K562 (cell line): ENCODE measurements around the gene ASB6. TPM values are rescaled to one million over a fixed set of nuclear protein-coding genes. Genes with fewer than 3 reads are reported as not detected.

Experiments used
- BCL6 ChIP-seq: fragments of 250-450 bp; sonication (Bioruptor Pico); IDR thresholded peaks from 2 replicates; pipeline ENCODE4 v1.4.0; 2020
- BRF1 ChIP-seq: IDR thresholded peaks from 3 replicates; pipeline ENCODE4 v1.6.1; 2011; ENCODE audit warnings: borderline replicate concordance, mild to moderate bottlenecking; ENCODE audit not compliant: insufficient read length; ENCODE audit errors: extremely low read depth
- CTCFL ChIP-seq: IDR thresholded peaks from 2 replicates; pipeline ENCODE4 v1.6.1; 2011; ENCODE audit warnings: borderline replicate concordance, low read depth, mild to moderate bottlenecking, moderate library complexity, low read length; ENCODE audit not compliant: insufficient read depth, poor library complexity, severe bottlenecking
- JUND ChIP-seq, 2 experiments: IDR thresholded peaks; 2 replicates in 1 of 2; 3 replicates in 1 of 2; pipeline ENCODE4 v1.6.1; 2011; ENCODE audit warnings: borderline replicate concordance in 2 of 2, low read depth in 2 of 2, low read length in 2 of 2, improper control_type of control experiment in 1 of 2, missing biosample characterization in 1 of 2, missing genetic modification characterization in 1 of 2, missing genetic modification reagents in 1 of 2
- MAX ChIP-seq: sonication (generic); formaldehyde crosslinking; IDR thresholded peaks from 2 replicates; pipeline ENCODE4 v1.9.0; 2022; ENCODE audit warnings: mild to moderate bottlenecking, missing genetic modification reagents
- NFE2L1 ChIP-seq: fragments of 450-650 bp; IDR thresholded peaks from 2 replicates; pipeline ENCODE4 v1.6.1; 2016; ENCODE audit warnings: missing genetic modification characterization, low read depth, mild to moderate bottlenecking, missing compliant biosample characterization, moderate library complexity, borderline replicate concordance
- PTTG1 ChIP-seq: fragments of 450-650 bp; IDR thresholded peaks from 2 replicates; pipeline ENCODE4 v1.6.1; 2016; ENCODE audit warnings: low read depth, mild to moderate bottlenecking, missing genetic modification characterization, missing compliant biosample characterization
- SMAD4 ChIP-seq: fragments of 250-450 bp; sonication (Bioruptor Pico); conservative IDR thresholded peaks from 2 replicates; pipeline ENCODE4 v1.8.0; 2021; ENCODE audit warnings: inconsistent platforms, mild to moderate bottlenecking, moderate library complexity
- SMARCA4 ChIP-seq: fragments of 450-650 bp; IDR thresholded peaks from 2 replicates; pipeline ENCODE4 v1.6.1; 2016
- TCF15 ChIP-seq: fragments of 250-450 bp; sonication (Bioruptor Pico); IDR thresholded peaks from 2 replicates; pipeline ENCODE4 v1.8.0; 2022; ENCODE audit warnings: moderate library complexity, mild to moderate bottlenecking, inconsistent platforms
- YY1 ChIP-seq, 3 experiments: IDR thresholded peaks; 2 replicates each; pipeline ENCODE4 v1.6.1; 2011; ENCODE audit warnings: low read length in 2 of 3, mild to moderate bottlenecking in 2 of 3, moderate library complexity in 2 of 3, borderline replicate concordance in 1 of 3, control low read depth in 1 of 3, low read depth in 1 of 3; ENCODE audit not compliant: insufficient read depth in 3 of 3, insufficient replicate concordance in 2 of 3, control insufficient read depth in 1 of 3, insufficient read length in 1 of 3; ENCODE audit errors: extremely low read depth in 1 of 3
- ZNF583 ChIP-seq: fragments of 250-450 bp; sonication (Bioruptor Pico); IDR thresholded peaks from 2 replicates; pipeline ENCODE4 v1.4.0; 2020
- ZNF766 ChIP-seq: fragments of 200-800 bp; sonication (Bioruptor generic); conservative IDR thresholded peaks from 2 replicates; pipeline ENCODE4 v1.6.1; 2016; ENCODE audit warnings: missing genetic modification characterization, missing compliant biosample characterization
- polyA plus RNA-seq, 8 experiments: library from polyadenylated mRNA; depleted of rRNA in 4 of 8; stranded (reverse) in 5 of 8; unstranded in 3 of 8; fragments of >200 nt; fragmentation: Nextera tagmentation in 2 of 8; fragmentation: Illumina TruSeq in 1 of 8; extraction: Ambion mirVana in 2 of 8; extraction: Trizol in 1 of 8; gene quantifications; 2 replicates each; pipeline versions ENCODE4 v1.2.1 to v1.2.3, GENCODE V29; 2011 to 2014; ENCODE audit warnings: inconsistent platforms in 1 of 8, missing spikeins in 1 of 8
- total RNA-seq, 7 experiments: library from RNA; depleted of rRNA in 6 of 7; stranded (reverse); fragments of >200 nt in 6 of 7; fragmentation: Illumina TruSeq in 2 of 7; extraction: Trizol in 2 of 7; gene quantifications; 2 replicates each; pipeline versions ENCODE4 v1.2.1 to v1.2.3, GENCODE V29; 2011 to 2021; ENCODE audit warnings: low replicate concordance in 1 of 7
- TF ChIP-seq, protein P1 (sequence below): fragments of 200-800 bp; sonication (Bioruptor generic); IDR thresholded peaks from 2 replicates; pipeline ENCODE4 v1.6.1; 2016; ENCODE audit warnings: missing genetic modification characterization, missing compliant biosample characterization
- TF ChIP-seq, protein P2 (sequence below): fragments of 450-650 bp; IDR thresholded peaks from 2 replicates; pipeline ENCODE4 v1.6.1; 2016; ENCODE audit warnings: missing biosample characterization, missing genetic modification characterization

Gene ASB6
- total and polyA plus RNA-seq, 9 of the 15 experiments (the other 6 are each of a cell fraction or from before 2014, with no cell fraction given) = 0.92 to 17.8 (median 11.3) TPM

- TF ChIP-seq SMARCA4 (peak; percentile 94), ZNF766 (CRISPR knock-in tag) (peak; percentile 95), TCF15 (CRISPR knock-in tag) (0 out of 2 replicates have a peak, but pooled peaks have one; percentile 76), JUND (IDR thresholded peaks at IDR 0.05; ENCODE audit: borderline replicate concordance, low read depth, low read length) (0 out of 2 replicates have a peak, but pooled peaks have one; percentile 12), JUND (tag; IDR thresholded peaks at IDR 0.05; ENCODE audit: borderline replicate concordance, low read depth, low read length) (peak; percentile 31; the same call in 1 of the 3 replicates), YY1 (IDR thresholded peaks at IDR 0.05; ENCODE audit: borderline replicate concordance in 1 of 3, control insufficient read depth in 1 of 3, extremely low read depth in 1 of 3, insufficient read depth in 3 of 3, insufficient read length in 1 of 3, insufficient replicate concordance in 2 of 3, low read depth in 1 of 3, low read length in 2 of 3) (peak in 2 of 3 experiments; percentile 47 to 89), CTCFL (no peak), PTTG1 (tag) (peak; percentile 91), BRF1 (no peak), SMAD4 (CRISPR knock-in tag) (peak; percentile 96), BCL6 (CRISPR knock-in tag) (peak; percentile 67), NFE2L1 (tag) (peak; percentile 38), ZNF583 (CRISPR knock-in tag) (peak; percentile 96), MAX (CRISPR knock-in tag) (peak; percentile 64)
- TF ChIP-seq, protein P1, sequence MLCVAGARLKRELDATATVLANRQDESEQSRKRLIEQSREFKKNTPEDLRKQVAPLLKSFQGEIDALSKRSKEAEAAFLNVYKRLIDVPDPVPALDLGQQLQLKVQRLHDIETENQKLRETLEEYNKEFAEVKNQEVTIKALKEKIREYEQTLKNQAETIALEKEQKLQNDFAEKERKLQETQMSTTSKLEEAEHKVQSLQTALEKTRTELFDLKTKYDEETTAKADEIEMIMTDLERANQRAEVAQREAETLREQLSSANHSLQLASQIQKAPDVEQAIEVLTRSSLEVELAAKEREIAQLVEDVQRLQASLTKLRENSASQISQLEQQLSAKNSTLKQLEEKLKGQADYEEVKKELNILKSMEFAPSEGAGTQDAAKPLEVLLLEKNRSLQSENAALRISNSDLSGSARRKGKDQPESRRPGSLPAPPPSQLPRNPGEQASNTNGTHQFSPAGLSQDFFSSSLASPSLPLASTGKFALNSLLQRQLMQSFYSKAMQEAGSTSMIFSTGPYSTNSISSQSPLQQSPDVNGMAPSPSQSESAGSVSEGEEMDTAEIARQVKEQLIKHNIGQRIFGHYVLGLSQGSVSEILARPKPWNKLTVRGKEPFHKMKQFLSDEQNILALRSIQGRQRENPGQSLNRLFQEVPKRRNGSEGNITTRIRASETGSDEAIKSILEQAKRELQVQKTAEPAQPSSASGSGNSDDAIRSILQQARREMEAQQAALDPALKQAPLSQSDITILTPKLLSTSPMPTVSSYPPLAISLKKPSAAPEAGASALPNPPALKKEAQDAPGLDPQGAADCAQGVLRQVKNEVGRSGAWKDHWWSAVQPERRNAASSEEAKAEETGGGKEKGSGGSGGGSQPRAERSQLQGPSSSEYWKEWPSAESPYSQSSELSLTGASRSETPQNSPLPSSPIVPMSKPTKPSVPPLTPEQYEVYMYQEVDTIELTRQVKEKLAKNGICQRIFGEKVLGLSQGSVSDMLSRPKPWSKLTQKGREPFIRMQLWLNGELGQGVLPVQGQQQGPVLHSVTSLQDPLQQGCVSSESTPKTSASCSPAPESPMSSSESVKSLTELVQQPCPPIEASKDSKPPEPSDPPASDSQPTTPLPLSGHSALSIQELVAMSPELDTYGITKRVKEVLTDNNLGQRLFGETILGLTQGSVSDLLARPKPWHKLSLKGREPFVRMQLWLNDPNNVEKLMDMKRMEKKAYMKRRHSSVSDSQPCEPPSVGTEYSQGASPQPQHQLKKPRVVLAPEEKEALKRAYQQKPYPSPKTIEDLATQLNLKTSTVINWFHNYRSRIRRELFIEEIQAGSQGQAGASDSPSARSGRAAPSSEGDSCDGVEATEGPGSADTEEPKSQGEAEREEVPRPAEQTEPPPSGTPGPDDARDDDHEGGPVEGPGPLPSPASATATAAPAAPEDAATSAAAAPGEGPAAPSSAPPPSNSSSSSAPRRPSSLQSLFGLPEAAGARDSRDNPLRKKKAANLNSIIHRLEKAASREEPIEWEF (CRISPR knock-in tag) = peak; percentile 87; the same call in 1 of the 2 replicates
- TF ChIP-seq, protein P2, sequence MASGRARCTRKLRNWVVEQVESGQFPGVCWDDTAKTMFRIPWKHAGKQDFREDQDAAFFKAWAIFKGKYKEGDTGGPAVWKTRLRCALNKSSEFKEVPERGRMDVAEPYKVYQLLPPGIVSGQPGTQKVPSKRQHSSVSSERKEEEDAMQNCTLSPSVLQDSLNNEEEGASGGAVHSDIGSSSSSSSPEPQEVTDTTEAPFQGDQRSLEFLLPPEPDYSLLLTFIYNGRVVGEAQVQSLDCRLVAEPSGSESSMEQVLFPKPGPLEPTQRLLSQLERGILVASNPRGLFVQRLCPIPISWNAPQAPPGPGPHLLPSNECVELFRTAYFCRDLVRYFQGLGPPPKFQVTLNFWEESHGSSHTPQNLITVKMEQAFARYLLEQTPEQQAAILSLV (tag) = peak; percentile 66
These were observed 45.9 kb downstream of the ASB6 start (continued) for GRCh38 chr9:129595903-129596540.
